ENCODE measurements around the gene IL17RA. TPM values are rescaled to one million over a fixed set of nuclear protein-coding genes. Genes with fewer than 3 reads are reported as not detected.

The IL17RA gene
- total RNA-seq, 1 donor from 2014 or later = 21.5 TPM

DNA sequence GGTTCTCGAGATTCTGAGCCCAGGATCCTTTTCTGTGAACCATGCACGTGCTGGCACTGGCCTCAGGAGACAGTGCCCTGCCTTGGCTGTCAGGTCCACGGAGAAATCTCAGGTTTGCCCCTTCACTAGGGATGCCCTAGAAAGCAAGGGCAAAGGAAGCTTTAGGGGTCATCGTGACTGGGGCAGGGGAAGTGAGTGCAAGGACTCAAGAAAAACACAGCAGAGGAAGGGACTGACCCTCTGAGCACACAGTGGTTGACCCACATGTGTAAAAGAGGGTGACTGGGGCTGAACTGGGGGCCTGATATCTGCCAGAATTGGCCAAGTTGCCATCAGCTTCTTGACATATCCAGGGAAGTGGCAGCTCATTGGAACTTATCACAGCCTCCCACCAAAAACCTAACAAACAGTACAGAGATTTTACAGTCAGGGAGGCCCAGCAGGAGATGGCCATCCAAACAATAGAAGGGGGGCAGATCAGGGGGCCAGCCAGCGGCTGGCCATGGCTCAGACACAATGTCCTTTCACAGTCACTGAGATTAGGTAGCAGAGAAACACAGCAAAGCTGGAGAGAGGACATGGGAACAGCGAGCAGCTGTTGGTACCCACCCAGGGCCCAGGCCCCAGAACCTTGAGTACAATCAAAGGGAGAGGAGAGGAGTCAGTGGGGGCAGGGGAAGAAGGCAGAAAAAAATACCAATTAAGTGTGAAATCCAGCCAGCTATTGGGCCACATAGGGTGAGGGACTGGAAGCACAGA, 32.0 kb downstream of the IL17RA start:
- no peak for DNase-seq (ENCODE audit: low read depth)
- no peak for FAIRE-seq
- H3K4me2 ChIP-seq (ENCODE audit: low read length) = no peak overlapping the region

DNA sequence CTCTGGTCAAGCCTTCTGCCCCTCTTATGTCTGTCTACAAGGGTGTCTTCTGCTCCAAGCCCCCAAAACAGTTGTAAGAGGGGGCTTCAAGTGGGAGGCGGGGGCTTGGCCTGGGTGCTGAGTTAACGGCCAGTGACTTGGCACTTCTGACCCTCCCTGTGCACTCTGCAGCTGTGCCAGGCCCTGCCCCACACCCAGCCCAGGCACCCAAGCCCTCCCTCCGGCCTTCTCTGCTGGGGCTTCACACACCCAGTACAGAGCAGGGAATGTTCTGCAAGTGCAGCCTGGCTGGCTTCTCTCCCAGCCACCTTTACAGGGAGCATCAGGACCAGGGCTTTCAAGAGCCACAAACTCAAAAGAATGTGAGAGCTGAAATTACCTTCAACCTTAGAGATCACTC, 32.6 kb downstream of the IL17RA start:
- no peaks in the 10 kb centered on the region for H3K36me3 ChIP-seq (ENCODE audit: insufficient read depth, low read length)
- no peak for TF ChIP-seq EZH2 (IDR thresholded peaks at IDR 0.05; ENCODE audit: insufficient read depth, low read length)
- TF ChIP-seq, protein P1, sequence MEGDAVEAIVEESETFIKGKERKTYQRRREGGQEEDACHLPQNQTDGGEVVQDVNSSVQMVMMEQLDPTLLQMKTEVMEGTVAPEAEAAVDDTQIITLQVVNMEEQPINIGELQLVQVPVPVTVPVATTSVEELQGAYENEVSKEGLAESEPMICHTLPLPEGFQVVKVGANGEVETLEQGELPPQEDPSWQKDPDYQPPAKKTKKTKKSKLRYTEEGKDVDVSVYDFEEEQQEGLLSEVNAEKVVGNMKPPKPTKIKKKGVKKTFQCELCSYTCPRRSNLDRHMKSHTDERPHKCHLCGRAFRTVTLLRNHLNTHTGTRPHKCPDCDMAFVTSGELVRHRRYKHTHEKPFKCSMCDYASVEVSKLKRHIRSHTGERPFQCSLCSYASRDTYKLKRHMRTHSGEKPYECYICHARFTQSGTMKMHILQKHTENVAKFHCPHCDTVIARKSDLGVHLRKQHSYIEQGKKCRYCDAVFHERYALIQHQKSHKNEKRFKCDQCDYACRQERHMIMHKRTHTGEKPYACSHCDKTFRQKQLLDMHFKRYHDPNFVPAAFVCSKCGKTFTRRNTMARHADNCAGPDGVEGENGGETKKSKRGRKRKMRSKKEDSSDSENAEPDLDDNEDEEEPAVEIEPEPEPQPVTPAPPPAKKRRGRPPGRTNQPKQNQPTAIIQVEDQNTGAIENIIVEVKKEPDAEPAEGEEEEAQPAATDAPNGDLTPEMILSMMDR (IDR thresholded peaks at IDR 0.05; ENCODE audit: insufficient read depth, low read depth, low read length) = no peak
- peaks cover 6% of the 10 kb centered on the region for H4K20me1 ChIP-seq (ENCODE audit: insufficient read depth, low read length)
- Mint-ChIP-seq H3K36me3 (ENCODE audit: low read depth, unreplicated experiment) (no peaks in the 10 kb centered on the region), H3K9me3 (ENCODE audit: unreplicated experiment) (no peaks in the 10 kb centered on the region), H3K27ac (ENCODE audit: unreplicated experiment) (no peak overlapping the region), H3K4me1 (ENCODE audit: low read depth, unreplicated experiment) (peaks cover 9% of the 10 kb centered on the region), H3K27me3 (ENCODE audit: low read depth, unreplicated experiment) (peaks cover 12% of the 10 kb centered on the region), H3K4me3 (ENCODE audit: unreplicated experiment) (no peak overlapping the region)
- H3K4me1 ChIP-seq (ENCODE audit: insufficient read depth, low read length) = peaks cover 4% of the 10 kb centered on the region
- H3K27ac ChIP-seq (ENCODE audit: low read depth, low read length) = no peak overlapping the region
- DNase-seq (ENCODE audit: low read depth) (no peak), FAIRE-seq (no peak)
- H3K9ac ChIP-seq (ENCODE audit: low read length) = no peak overlapping the region
- no peak overlapping the region for H3K4me3 ChIP-seq (ENCODE audit: insufficient read depth, low read depth, low read length)
- H3K79me2 ChIP-seq (ENCODE audit: insufficient read depth, low read length) = no peaks in the 10 kb centered on the region
- no peaks in the 10 kb centered on the region for H3K9me3 ChIP-seq (ENCODE audit: insufficient read depth, low read depth, low read length)
- H3K27me3 ChIP-seq (ENCODE audit: insufficient read depth, low read length) = peaks cover 6% of the 10 kb centered on the region
- H2AFZ ChIP-seq (ENCODE audit: low read depth, low read length) = no peak overlapping the region
- H3K4me2 ChIP-seq (ENCODE audit: low read length) = no peak overlapping the region

More for the DNA sequence above, 32.0 kb downstream of the IL17RA start:
- Mint-ChIP-seq H3K27me3 (ENCODE audit: low read depth, unreplicated experiment) (peaks cover 10% of the 10 kb centered on the region), H3K4me1 (ENCODE audit: low read depth, unreplicated experiment) (peaks cover 9% of the 10 kb centered on the region), H3K27ac (ENCODE audit: unreplicated experiment) (no peak overlapping the region), H3K4me3 (ENCODE audit: unreplicated experiment) (no peak overlapping the region), H3K36me3 (ENCODE audit: low read depth, unreplicated experiment) (no peaks in the 10 kb centered on the region), H3K9me3 (ENCODE audit: unreplicated experiment) (no peaks in the 10 kb centered on the region)
- H3K9ac ChIP-seq (ENCODE audit: low read length) = no peak overlapping the region
- H2AFZ ChIP-seq (ENCODE audit: low read depth, low read length) = no peak overlapping the region
- H3K79me2 ChIP-seq (ENCODE audit: insufficient read depth, low read length) = no peaks in the 10 kb centered on the region
- peaks cover 4% of the 10 kb centered on the region for H3K4me1 ChIP-seq (ENCODE audit: insufficient read depth, low read length)
- no peak overlapping the region for H3K27ac ChIP-seq (ENCODE audit: low read depth, low read length)
- no peak for TF ChIP-seq EZH2 (IDR thresholded peaks at IDR 0.05; ENCODE audit: insufficient read depth, low read length)
- TF ChIP-seq, protein P1 (IDR thresholded peaks at IDR 0.05; ENCODE audit: insufficient read depth, low read depth, low read length) = no peak
- H3K36me3 ChIP-seq (ENCODE audit: insufficient read depth, low read length) = no peaks in the 10 kb centered on the region
- peaks cover 10% of the 10 kb centered on the region for H4K20me1 ChIP-seq (ENCODE audit: insufficient read depth, low read length)
- no peaks in the 10 kb centered on the region for H3K9me3 ChIP-seq (ENCODE audit: insufficient read depth, low read depth, low read length)
- H3K27me3 ChIP-seq (ENCODE audit: insufficient read depth, low read length) = peaks cover 6% of the 10 kb centered on the region
- no peak overlapping the region for H3K4me3 ChIP-seq (ENCODE audit: insufficient read depth, low read depth, low read length)

DNA sequence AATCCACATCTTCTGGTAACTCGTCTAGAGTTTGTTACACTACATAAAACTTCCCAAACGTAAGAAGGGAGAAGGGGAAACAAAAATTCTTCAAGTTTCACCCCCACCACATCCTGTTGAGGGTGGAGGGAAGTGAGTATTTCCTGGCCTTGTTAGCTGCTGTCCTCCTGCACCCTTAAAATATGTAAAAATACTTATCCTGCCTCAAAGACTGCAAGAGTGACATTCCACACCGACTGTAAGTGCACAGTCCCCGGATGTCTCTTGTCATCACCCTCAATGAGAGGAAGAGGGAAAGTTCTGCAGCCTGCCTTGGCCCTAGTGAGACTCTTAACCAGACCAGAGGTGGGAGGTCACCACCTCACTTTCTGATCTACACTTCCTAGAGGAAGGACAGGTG, 33.1 kb downstream of the IL17RA start:
- Histone ChIP-seq H4K20me1 (ENCODE audit: insufficient read depth, low read length) (peaks cover 4% of the 10 kb centered on the region), H2AFZ (ENCODE audit: low read depth, low read length) (no peak overlapping the region), H3K27ac (ENCODE audit: low read depth, low read length) (no peak overlapping the region), H3K9ac (ENCODE audit: low read length) (no peak overlapping the region), H3K4me2 (ENCODE audit: low read length) (no peak overlapping the region), H3K4me3 (ENCODE audit: insufficient read depth, low read depth, low read length) (no peak overlapping the region), H3K27me3 (ENCODE audit: insufficient read depth, low read length) (peaks cover 6% of the 10 kb centered on the region), H3K36me3 (ENCODE audit: insufficient read depth, low read length) (no peaks in the 10 kb centered on the region), H3K79me2 (ENCODE audit: insufficient read depth, low read length) (no peaks in the 10 kb centered on the region), H3K4me1 (ENCODE audit: insufficient read depth, low read length) (peaks cover 4% of the 10 kb centered on the region), H3K9me3 (ENCODE audit: insufficient read depth, low read depth, low read length) (no peaks in the 10 kb centered on the region)
- Mint-ChIP-seq H3K27me3 (ENCODE audit: low read depth, unreplicated experiment) (peaks cover 12% of the 10 kb centered on the region), H3K4me1 (ENCODE audit: low read depth, unreplicated experiment) (peaks cover 9% of the 10 kb centered on the region), H3K36me3 (ENCODE audit: low read depth, unreplicated experiment) (no peaks in the 10 kb centered on the region), H3K9me3 (ENCODE audit: unreplicated experiment) (no peaks in the 10 kb centered on the region), H3K27ac (ENCODE audit: unreplicated experiment) (no peak overlapping the region), H3K4me3 (ENCODE audit: unreplicated experiment) (peak overlapping the region; percentile 50)
- DNase-seq (ENCODE audit: low read depth) (no peak), FAIRE-seq (no peak)
- TF ChIP-seq EZH2 (IDR thresholded peaks at IDR 0.05; ENCODE audit: insufficient read depth, low read length) = no peak

All from astrocyte (in vitro differentiated cells and primary cell).